Stimulated activated CD8-positive, alpha-beta memory T cell treated with anti-CD3 and anti-CD28 coated beads, Interleukin-15, amount 100 ng/mL, for 1 hour (primary cell): ENCODE results near the gene ZBTB1.

Experiments used
- DNase-seq: peaks from one replicate; pipeline ENCODE4 v3.0.0-alpha.2; 2020; ENCODE audit warnings: low read depth

The ZBTB1 gene

DNA sequence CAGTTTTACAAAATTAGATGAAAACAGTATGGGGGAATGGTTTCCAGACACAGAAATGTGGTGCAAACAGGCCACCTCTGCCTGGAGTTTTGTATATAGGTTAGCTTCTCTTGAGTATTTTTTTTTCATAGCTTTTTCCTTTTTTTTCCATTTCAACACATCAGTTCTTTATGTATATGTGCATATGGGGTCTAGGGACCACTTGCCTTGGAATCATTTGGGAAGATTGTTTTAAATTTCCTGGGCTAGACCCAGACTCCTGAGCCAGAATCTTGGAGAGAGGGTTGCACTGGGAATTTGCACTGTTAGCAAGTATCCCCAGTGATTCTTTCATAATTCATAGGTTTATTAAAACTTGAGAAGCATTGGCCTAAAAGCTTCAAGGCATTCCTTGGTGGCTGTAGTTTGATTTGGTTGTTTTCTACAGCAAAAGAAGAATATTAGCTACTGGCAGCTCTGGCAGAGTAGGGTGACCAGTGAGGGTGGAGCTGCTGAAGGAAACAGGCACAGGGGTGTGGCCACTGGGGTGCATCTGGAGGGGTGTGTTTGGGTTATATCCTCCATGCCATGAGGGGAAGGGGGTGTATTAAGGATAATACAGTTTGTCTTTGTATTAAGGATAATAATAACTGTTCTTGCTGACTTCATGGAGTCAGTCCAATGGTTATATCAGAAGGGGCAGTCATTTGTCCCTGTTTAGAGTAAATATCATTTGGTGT lies 68.0 kb downstream of the ZBTB1 start:
- no peak for DNase-seq

DNA sequence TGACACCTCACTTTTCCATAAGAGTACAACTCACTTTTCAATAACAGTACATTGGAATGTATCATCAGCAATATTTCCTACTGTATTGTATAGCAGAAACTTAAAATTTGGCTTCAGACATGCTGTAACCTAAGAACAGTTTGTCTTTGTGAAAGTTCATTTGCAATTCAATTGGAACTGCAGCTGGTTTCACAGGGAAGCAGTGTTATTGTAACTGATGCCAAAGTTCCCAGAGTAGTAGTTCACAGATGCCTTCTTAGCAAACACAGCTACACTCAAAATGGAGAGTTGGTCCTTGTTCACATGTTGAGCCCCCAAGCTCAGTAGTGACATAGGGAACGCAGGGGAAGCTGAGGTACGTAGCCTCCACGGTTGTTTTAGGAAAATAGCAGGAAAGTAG lies 68.5 kb downstream of the ZBTB1 start:
- no peak for DNase-seq
